Erythroblast (primary cell): ENCODE measurements around the gene CD200R1L.

Experiments
- GATA1 ChIP-seq: IDR thresholded peaks from 2 replicates; pipeline ENCODE4 v1.6.1; 2011; ENCODE audit warnings: low read depth, mild to moderate bottlenecking, control low read depth, low read length, moderate library complexity
- POLR2A ChIP-seq: IDR thresholded peaks from 2 replicates; pipeline ENCODE4 v1.6.1; 2011; ENCODE audit warnings: mild to moderate bottlenecking, low read length

DNA sequence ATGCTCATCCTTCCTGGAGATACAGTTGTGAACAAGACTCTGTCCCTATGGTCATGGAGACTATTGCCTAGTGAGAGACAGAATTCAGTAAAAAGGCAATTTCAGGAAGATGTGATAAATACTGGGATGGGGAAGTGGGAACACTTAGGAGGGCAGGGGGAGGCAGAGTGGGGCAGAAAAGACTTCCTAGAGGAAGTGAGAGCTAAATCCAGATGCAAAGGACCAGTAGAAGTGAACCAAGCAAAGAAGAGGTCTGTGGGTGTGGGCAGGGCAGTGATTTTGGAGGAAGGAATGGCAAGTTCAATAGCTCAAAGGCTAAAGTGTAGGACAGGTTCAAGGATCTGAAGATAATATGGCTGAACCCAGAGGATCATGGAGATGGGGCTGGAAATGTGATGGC is 68.9 kb downstream of the CD200R1L start:
- TF ChIP-seq POLR2A (no peak), GATA1 (no peak)
